GM19452 (cell line): ENCODE results near the gene KLF4.
A peak's percentile ranks its signal among the peaks of the same experiment; 100 is the strongest.
"Not testable (repeated sequence)": the region's sequence is repeated elsewhere in the genome, so short reads cannot be mapped to it uniquely, and the experiment has no call there.

Experiments used
- ATAC-seq: cut with Tn5 transposase; IDR thresholded peaks from one replicate; pipeline ENCODE4 v1.9.1; 2021; ENCODE audit not compliant: unreplicated experiment

KLF4 gene

DNA sequence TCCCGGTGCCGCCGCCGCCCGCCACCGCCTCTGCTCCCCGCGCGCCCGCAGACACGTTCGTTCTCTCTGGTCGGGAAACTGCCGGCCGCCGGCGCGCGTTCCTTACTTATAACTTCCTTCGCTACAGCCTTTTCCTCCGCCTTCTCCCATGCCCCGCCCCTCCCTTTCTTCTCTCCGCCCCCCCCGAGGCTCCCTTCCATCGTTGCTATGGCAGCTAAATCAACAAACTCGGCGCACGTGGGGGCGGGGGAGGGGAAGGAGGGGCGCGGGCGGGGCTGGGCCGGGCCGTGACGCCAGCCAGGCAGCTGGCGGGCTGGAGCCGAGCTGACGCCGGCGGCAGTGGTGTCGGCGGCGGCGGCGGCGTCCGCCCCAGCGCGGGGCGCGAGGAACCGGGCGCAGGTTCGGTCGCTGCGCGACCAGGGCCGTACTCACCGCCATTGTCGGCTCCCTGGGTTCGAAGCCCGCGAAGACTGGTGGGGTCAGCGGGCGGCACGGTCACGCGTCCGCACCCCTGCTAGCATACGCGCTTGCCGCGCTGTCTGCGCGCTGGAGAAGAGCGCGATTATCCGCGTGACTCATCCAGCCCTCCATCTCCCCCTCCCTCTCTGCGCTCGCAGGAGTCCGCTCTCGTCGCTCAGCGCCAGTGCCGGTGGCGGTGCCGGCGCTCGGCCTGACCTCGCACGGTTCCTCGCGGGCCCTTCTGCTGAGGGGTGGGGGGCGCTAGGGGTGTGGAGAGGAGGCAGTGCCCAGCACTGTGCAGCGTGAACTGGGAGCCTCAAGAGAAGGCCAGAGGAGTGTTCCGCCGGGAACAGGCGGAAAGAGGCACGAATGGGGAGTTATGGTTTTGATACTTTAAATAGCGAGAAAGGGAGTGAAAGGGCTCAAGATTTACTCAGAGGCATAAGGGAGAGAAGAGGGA lies at the start of gene KLF4:
Gene KLF4, minus strand, starts transcription at position 83 of the 919 bp plus-strand sequence. CDS start 597 bp downstream, outside the sequence.
- peak; percentile 63 for ATAC-seq

DNA sequence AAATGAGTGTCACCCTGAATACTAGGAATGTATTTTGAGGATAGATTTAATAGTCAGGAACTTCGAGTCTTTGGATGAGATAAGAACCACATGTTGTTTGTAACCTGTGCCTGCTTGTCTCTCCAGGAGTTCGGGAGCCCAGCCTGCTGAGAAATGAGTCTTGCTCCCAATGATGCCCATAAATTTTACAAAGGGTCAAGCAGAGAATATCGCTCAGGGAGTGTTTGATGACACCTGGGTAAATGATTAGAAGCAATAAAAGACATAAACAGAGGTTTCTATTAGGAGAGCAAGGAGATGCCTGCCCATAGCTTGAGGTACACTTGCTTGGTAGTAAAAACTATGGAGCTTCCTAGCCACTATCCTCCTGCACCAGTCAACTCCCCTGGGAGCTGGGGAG lies 46.9 kb upstream of the KLF4 start:
- no peak for ATAC-seq

DNA sequence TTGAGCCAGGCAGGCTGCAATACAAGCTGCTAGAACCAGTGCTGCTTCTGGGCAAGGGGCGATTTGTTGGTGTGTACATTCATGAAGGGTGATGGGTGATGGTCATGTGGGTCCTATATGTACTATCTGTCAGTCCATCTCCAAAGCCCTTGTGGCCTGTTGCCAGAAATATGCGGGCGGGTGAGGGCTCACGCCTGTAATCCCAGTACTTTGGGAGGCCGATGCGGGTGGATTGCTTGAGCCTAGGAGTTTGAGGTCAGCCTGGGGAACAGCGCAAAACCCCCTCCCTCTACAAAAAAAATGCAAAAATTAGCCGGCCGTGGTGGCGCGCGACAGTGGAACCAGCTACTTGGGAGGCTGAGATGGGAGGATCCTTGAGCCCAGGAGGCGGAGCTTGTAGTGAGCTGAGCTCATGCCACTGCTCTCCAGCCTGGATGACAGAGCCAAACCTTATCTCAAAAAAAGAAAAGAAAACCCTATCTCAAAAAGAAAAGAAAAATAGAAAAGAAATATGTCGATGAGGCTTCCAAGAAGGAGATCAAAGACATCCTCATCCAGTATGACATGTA lies 45.0 kb upstream of the KLF4 start:
- ATAC-seq: no peak

DNA sequence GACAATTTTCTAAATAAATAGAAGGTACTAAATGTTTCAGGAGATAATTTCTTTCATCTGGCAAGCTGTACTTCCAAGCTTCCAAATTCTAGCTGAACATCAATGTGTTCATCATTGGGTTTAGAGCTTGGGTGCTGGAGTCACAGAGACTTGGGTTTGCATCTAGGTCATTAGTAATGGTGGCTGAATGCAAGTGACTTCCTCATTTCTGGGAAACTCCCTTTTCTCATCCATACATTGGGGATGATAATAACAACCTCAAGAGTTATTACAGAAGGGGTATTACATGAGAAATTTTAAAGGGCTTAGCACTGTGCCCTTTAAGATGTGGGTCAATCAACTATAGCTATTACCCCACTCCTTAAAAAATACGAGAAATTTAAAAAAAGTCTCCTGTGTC lies 41.1 kb upstream of the KLF4 start:
- no peak for ATAC-seq

DNA sequence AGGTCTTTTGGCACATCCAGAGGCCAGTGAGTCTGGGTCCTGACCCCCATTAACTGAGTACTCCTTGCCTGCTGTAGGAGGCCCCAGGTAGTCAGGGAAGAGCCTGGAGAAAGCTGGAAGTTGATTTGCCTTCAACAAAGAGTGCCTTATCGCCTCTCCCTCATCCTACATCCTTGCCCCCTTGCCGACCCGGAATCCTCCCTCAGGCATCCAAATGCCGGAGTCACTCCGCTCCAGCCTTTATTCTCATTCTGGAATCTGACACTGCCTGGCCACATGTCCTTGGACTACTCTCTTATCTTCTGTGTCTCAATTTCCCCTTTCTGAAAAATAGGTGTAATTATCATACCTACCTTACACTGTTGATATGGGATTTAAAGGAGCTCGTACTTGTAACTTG lies 39.1 kb upstream of the KLF4 start:
- ATAC-seq: no peak

DNA sequence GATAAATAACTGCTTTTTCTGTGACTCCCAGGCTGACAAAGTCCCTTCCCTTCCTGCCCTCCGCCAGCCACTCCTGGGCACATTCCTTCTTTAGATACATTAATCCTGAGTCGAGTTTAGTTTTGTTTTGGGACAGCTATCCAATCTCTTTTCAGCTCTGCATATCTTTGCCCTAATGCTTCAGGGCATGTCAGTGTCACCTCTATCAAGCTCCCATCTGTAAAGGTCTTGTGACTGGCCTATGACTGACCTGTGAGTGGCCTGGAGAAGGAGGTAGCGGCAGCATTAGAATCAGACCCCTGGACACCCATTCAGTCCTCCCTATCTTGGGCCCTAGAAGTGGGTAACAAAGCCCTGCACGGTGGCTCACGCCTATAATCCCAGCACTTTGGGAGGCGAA lies 34.0 kb upstream of the KLF4 start:
- no peak for ATAC-seq

DNA sequence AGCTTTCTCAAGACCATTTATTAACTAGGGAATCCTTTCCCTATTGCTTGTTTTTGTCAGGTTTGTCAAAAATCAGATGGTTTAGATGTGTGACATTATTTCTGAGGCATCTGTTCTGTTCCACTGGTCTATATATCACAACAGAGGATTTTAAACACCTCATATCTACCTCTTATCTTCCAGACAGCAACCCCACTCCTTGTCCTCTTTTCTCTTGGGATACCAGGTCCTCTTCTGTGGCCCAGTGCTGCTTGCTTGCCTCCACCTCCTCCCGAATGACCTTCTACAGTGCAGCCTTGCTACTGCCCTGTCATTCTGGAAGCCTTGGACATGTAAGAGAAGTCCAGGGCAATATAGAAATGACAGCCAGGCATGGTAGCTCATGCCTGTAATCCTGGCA lies 30.6 kb upstream of the KLF4 start:
- no peak for ATAC-seq

DNA sequence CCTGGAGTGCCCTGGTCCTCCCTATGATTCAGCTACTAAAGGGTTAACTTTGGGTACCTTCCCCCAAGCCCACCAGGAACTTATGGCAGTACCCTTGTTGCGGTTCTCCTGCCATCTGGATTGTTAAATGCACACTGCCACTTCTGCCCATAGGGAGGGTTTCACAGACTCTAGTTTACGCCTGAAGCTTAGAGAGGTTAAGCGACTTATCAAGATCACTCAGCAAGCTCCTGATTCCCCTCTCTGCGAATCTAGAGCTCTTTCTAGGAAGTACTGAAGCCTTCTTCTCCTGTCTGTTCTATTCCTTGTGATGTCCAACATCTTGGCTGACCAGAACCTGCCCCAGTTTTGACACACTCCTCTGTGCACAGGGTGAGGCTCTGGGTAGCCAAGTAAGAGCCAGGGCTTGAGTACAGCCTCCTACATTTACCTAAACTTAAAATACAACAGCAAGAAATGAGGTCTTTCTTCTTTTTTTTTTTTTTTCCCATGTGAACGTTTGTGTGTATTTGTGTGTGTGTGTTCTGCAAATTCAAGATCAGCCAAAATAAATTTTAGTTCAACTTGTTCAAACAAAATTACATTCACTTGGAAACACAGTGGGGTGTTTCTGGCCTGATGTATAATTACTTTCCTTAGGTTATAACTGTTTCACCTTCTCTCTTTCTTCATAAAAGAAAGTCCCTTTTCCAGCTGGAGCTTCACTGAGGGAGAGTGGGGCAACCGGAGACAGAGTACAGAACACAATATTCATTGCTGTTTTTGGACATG lies 28.7 kb upstream of the KLF4 start:
- no peak for ATAC-seq

DNA sequence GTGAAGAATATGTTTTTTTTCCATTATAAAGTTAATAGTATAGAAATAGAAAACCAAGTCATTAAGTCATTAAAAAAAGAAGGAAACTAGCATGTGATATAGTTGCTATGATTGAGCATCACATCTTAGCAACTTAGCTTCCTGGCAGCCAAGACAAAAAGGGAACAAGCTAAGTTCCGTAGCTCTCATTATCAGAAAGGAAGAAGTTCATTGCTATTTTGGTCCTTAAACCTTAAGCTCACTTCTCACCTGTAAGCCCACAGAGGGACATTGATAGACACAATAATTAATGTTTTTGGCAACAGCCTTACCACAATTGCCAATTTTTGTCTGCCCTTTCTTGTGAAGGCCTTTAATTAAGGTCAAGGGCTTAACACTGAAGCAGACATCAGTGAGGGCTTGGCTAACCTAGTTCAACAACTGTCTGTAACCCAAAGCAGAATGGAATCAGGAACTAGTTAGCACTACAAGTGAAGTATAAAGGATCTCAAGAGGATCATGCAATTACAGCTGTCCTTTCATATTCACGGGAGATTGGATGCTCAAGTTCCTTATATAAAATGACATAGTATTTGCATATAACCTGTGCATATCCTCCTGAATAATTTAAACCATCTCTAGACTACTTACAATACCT lies 24.0 kb upstream of the KLF4 start:
- no peak for ATAC-seq

DNA sequence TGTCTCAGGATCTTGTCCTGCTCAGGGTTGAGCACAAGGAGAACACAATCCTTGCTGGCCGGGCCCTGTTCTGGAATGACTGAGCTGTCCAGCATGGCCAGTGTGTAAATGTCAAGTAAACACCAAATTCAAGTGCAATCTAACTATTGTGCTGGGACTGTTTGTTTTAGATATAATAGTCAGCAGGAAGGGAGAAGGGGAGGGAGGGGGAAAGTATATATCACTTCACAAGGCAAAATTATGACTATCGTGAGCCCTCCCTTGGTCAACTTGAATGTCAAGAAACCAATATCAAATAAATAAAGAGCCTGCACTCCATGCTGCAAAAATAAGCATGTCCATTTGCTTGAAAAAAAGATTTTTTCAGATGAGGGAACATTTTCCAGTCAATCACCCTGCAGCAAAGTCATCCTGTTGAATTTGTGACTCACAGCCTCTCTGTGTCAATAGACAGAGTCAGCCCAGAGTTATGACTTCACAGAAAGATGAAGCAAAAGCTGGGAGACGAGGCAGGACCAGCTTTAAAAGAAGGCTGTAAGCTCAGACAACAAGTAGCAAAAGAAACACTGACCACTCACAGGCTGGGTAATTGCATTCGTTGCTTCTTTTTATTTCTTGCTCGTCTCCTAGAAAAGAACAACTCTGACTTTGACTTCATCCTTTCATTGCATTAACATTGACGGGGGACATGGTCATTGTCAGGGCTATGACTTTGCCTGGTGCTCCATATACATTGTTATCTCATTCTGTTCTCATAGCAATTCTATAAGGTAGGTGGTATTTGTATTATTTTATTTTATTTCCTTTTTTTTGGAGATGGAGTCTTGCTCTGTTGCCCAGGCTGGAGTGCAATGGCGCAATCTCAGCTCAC lies 15.3 kb upstream of the KLF4 start:
- ATAC-seq: no peak

DNA sequence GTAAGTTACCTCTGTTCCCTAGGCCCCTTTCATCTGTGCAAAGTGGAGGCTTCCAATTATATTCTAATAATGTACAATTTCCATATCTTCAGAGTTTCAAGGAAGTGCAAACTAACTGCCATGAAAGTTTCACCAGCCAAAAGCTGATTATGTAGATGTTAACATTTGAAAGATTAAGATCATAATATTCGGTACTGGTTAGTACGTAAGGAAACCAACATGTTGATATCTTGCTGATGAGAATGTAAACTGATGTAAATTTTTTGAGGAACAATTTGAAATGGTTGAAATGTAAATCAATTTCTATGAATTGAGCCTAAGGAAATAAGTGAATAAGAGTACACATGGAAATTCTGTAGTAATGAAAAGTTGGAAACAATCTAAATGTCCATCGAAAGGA lies 12.9 kb upstream of the KLF4 start:
- no peak for ATAC-seq

DNA sequence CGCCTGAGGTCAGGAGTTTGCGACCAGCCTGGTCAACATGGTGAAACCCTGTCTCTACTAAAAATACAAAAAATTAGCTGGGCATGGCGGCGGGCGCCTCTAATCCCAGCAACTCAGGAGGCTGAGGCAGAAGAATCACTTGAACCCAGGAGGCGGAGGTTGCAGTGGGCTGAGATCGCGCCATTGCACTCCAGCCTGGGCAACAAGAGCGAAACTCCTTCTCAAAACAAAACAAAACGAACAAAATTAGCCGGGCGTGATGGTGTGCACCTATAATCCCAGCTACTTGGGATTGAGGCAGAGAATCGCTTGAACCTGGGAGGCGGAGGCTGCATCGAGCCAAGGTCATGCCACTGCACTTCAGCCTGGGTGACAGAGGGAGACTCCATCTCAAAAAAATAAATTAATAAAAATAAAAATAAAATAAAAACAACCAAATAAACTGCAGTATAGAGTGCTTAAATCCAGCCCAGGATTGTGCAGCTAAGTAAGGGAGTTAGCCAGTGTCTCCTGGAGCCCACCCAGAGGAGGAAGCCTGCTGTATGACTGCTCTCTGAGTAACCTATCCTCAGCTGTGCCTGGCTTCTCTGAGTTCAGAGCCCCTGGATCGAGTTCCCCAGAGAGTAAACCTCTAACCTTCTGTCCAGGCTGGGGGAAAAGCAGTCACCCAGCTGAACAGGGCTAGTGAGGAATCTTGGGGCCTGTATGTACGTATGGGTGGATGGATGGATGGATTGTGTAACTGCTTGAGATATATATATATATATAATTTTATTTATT lies 11.0 kb upstream of the KLF4 start:
- not testable (repeated sequence) for ATAC-seq

DNA sequence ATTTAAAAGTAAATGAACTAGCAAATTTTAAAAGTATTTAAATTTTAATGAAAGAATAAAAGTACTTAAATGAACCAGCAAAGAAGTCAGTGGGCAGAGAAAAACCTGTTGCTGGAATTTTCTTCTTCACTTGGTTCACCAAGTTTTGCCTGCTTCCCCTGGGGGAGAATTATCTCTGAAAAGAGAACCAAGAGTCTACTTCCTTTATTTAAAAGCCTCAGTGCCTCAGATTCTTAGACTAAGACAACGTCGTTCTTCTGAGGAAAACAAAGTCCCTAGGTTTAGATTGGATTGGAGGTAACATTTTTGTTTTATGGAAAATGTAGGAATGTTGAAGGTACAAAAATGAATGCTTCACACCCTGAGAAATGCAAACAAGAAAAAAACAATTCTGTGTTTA lies 7.4 kb upstream of the KLF4 start:
- no peak for ATAC-seq

DNA sequence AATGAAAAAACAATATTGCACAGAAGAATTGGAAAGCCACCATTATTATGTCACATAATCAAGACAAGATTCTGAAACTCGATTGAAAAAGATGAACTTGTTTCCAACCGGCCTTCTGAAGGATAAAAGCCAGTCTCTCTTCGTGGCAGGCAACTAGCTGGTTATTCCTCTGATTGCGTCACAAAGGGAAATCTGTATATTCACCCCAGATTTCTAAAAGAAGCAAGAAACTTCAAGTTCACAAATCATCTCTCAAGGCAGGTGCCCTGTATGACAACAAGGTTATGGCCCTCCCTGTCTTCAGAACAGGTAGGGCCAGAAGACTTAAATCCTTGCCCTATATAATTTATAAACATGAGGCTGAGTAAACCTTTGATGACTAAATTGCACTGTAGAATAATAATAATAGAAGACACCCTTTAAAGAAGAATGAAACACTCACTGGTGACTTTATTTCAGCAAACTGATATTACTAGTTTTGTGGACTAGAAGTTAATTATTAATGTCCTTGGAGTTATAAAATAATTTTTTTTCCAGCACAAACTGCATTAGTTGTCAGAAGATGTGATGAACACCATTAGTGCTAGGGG lies 2.9 kb upstream of the KLF4 start:
- ATAC-seq: no peak

DNA sequence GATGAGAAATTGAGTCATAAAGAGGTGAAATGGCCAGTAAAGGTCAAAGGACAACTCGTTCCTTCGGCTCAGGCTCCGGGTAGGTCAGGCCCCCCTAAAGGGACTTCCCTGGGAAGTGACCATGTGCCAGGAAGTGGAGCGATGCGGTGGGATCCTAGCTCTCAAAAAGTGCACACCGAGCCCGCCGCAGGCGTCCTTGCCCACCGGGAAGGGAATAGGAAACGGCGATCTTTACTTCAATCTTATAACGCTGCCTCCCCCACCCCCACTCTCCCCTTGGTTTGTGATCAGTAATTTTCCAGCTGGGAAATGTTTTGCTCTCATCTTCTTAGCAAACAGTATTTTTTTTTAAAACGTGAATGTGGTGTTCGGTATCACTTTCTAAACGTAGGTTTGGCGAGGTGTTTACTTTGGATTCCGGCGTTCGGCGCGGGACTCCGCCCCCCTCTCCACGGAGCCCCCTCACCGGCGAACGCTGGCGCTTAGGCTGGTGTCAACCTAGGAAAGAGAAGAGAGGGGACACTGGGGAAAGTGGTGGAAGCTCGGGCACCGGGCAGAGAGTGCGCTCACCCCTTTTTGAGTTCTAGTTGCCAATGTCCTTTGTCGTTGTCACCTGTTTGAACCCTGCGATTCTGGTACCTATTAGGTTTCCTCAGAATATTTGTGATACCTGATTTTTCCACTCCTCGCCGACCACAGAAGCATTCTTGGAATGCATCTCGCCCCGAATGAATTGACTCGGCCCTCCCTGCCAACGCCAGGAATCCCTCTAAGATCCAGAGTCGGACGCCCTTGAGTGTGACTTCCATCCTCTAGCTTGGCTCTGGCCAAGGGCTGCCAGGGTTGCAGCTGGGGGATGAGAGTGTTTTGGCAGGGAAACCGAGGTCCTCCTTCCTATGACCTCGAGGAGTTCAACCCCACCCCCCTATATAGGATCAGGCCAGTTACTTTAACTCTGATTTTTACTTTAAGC lies 1.8 kb upstream of the KLF4 start:
- ATAC-seq: no peak

DNA sequence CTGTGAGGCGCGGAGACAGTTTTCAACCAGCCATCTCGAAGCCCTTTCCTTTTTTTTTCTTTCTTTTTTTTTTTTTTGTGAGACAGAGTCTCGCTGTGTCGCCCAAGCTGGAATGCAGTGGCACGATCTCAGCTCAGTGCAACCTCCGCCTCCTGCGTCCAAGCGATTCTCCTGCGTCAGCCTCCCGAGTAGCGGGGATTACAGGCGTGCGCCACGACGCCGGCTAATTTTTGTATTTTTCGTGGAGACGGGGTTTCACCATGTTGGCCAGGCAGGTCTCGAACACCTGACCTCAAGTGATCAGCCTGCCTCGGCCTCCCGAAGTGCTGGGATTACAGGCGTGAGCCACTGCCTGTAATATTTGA lies 1.0 kb upstream of the KLF4 start:
- not testable (repeated sequence) for ATAC-seq

DNA sequence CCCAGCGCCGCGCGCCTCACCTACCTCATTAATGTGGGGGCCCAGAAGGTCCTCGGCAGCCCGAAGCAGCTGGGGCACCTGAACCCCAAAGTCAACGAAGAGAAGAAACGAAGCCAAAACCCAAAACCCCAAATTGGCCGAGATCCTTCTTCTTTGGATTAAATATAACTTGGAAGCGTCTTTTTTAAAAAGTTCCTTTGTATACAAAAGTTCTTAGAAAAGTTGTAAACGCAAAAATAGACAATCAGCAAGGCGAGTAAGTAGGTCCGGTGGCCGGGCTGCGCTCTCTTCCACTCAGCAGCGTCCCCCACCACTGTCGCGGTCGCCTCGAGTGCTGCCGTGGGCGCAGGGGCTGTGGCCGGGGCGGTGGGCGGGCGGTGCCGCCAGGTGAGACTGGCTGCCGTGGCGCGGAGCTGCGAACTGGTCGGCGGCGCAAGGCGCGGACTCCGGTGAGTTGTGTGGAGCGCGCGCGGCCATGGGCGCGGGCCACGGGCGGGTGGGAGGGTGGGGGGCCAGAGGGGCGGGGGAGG lies 360 bp downstream of the KLF4 start:
- peak; percentile 30 for ATAC-seq
